ENCODE results near the gene CLTB. TPM values are rescaled to one million over a fixed set of nuclear protein-coding genes. Genes with fewer than 3 reads are reported as not detected.

Gene CLTB
- polyA plus RNA-seq, 4 donors: 47.9 to 62.0 (median 52.4) TPM

DNA sequence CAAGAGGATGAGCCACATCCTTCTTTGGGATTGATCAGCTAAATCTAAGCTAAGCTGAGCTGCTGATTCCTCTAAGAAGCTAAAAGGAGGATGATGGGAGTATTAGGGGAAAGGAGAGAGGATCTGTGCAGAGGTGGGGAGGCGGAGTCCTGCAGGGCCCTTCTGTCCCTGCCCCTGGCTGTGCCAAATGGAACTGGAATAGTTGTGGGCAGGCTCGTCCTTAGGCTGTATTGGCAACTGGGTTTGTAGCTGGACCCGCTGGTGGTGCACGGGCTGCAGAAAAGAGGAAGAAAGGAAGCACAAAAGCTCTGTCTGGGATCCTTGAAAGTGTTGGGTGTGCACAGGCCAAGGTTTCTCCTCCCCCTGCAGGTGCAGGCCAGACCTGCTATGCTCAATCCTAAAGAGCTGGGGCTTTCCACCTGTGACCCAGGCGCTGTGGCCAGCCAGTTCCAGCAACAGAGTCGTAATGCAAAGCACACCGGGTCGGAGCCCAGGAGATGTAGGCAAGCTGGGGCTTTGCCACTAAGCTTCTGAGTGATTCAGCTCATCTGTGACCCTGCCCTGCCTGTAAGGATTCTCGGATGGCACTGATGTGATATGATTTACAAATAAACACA, 9.8 kb downstream of the CLTB start:
- no peak for DNase-seq (ENCODE audit: low read depth in 4 of 4, low spot score in 3 of 4)

GRCh38 chr5:176405656-176406435, 10.5 kb downstream of the CLTB start:
- no peak for DNase-seq (ENCODE audit: low read depth in 4 of 4, low spot score in 3 of 4)

DNA sequence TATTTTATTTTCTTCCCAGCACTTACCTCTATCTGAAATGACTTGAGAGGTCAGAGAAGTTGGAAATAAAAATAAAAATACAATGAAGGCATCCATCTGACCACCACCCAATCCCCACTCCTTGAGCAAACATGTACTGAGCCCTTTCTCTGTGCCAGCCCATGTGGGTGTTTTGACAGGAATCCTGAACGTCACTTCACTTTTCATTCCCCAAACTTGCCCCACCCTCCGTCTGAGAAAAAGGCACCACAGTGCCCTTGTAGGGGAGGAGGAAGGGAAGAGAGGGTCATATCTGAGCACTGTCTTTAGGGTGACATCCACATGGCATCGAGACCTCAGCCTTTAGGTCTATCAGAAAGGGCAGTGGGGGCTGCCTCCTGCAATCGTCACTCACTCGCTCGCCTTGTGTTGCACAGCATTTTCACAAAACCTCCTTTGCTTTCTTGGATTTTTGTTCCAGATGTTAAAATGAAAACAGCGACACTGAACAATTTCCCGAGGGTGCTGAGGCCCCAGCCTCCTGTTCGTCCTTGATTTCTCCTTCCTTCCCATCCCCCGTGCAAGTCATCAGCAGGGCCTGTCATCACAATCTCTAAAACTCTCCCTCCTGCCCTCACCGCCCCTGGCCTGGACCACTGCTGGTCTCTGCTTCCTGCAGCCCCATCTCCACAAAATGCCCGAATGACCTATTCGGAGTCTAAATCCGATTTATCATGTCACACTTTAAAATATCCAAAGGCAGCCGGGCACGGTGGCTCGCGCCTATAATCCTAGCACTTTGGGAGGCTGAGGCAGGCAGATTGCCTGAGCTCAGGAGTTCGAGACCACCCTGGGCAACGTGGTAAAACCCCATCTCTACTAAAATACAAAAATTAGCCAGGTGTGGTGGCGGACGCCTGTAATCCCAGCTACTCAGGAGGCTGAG, 14.8 kb downstream of the CLTB start:
- DNase-seq (ENCODE audit: low read depth in 4 of 4, low spot score in 3 of 4): no peak

- DNase-seq (ENCODE audit: low read depth in 4 of 4, low spot score in 3 of 4): no peak
Measured at GRCh38 chr5:176400382-176401156, 15.8 kb downstream of the CLTB start.

DNA sequence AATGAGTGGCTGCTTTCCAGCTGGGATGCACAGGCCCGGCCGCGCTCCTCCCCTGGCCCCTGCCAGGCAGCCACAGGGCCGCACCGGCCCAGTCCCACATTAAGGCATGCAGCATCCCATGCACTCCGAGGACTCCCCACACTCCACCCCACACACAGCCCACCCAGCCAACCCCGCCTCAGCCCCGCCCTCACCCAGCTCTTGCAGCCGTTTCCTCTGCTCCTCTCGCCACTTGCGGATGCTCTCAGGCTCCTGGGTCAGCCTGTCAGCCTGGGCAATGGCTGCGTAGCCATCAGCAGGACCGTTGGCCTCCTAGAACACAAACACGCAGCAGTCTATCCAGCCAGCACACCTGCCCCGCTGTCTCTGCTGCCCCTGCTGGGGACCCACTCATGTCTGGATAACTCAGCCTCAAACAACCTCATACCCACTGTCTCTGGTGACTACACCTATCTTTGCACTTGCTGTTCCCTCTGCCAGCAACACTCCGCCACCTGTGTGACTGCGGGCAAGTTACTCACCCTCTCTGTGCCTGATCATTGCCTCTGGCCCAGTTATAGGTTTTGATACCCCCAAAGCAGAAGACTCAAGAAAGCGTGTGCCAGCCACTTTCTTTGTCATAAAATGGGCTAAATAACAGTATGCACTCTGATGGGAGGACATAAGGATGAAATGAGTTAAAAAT, 18.5 kb downstream of the CLTB start:
- no peak for DNase-seq (ENCODE audit: low read depth in 4 of 4, low spot score in 3 of 4)

- no peak for DNase-seq (ENCODE audit: low read depth in 4 of 4, low spot score in 3 of 4)
Measured at GRCh38 chr5:176396330-176396729, 20.0 kb downstream of the CLTB start.

DNA sequence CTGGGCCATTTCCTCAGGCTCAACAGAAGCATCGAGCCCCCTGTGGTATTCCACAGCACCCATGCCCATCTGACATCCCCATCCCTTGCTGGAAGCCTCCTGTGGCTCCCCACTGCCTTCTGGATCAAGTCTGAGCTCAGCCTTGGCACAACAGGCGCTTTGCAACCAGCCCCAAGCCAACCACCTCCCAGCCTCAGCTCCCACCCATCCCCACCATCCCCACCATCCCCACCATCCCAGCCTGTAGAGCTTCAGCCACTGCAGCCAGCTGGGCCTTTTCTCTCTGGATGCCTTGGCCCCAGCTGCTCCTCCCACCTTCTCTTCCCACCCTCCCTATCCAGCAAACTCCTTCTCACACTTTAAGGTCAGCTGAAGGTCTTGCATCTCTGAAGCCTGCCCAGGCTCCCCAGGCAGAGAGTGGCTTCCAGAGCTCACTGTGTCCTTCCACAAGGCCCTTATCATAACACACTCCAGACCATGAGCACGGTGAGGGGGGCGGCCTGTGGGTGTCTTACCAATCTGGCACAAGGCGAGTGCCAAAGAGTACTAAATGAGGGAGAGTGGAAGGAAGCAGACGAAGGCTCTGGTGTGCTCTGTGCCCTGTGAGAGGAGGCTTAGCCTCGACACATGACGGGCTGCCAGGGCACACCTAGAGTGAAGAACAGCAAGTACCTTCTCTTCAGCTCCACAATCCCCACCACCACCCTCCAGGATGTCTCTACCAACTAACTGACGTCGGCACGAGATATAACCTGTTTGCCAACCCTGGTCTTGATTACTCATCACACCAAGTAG, 21.3 kb downstream of the CLTB start:
- no peak for DNase-seq (ENCODE audit: low read depth in 4 of 4, low spot score in 3 of 4)

- no peak for DNase-seq (ENCODE audit: low read depth in 4 of 4, low spot score in 3 of 4)
Measured at GRCh38 chr5:176394096-176394495, 22.2 kb downstream of the CLTB start.

DNA sequence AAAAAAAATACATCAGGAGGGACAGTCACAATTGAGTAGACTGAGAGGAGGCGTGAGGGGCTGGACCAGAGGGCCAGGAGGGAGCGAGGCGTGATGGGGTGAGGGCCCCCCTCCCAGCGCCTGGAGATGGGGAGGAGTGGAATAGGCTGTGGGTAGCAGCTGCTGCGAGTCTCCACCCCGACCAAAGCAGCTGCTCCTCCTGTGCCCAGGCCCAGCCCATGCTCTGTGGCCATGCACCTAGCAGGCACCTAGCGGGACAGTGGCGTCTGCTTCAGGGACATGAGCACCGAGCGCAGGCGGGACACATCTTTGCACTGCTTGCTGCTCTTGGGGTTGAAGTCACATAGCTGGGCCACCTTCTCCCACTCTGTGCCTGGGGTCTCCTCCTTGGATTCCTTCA, 23.8 kb downstream of the CLTB start:
- DNase-seq (ENCODE audit: low read depth in 4 of 4, low spot score in 3 of 4): no peak

DNA sequence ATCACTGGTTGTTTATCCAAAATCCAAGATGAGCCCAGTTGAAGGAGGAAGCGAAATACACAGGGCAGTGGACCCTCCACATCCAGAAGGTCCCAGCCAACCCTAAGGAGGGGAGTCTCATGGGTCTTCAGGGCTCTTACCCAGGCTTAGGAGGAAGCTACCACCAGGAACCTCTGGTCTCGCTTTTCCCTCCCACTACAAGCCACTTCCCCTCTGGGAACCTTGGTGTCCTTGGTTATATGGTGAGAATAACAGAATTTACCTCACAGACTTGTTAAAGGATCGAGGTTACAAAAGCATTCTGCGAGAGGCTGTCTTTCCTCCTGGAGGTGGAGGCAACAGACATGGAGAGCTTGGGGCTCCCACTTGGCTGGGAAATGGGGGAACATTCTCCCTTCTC, 24.3 kb downstream of the CLTB start:
- no peak for DNase-seq (ENCODE audit: low read depth in 4 of 4, low spot score in 3 of 4)

- DNase-seq (ENCODE audit: low read depth in 4 of 4, low spot score in 3 of 4): no peak
Measured at GRCh38 chr5:176391479-176391878, 24.9 kb downstream of the CLTB start.

- peak in 1 of 4 donors; percentile 94 for DNase-seq (ENCODE audit: low read depth in 4 of 4, low spot score in 3 of 4)
Measured at GRCh38 chr5:176389135-176390123, 26.9 kb downstream of the CLTB start.

GRCh38 chr5:176388444-176389134, 27.8 kb downstream of the CLTB start, which contains the start of the genes HIGD2A and NOP16:
Gene HIGD2A, plus strand, starts transcription at chr5:176388751. Its CDS starts 69 bp downstream, at chr5:176388820.
Gene NOP16, minus strand, starts transcription at chr5:176388598. Its CDS starts 59 bp downstream, at chr5:176388539.
- peak; percentile 96 to 98 (median 98) for DNase-seq (ENCODE audit: low read depth in 4 of 4, low spot score in 3 of 4)

DNA sequence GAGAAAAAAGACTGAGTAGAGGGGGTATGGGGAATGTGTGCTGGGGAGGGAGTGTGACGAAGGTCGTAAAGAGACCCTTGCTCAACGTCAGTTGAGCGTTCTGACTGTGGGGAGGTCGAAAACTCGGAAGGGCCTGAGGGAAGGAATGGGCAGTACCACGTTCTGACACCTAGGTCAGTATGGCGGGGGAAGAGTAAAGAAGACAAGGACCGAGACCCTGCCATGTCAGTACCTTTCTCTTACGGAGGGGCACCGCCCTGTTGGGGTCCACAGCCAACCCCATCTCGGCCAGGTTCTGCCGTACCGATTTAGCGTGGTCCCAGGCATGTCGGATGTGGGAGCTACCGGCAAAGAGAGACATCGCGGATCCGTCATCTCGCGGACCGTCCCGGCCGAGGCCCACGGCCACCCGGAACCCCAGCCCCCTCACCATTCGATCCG, 28.3 kb downstream of the CLTB start:
- no peak for DNase-seq (ENCODE audit: low read depth in 4 of 4, low spot score in 3 of 4)

- DNase-seq (ENCODE audit: low read depth in 4 of 4, low spot score in 3 of 4): no peak
Measured at GRCh38 chr5:176387384-176387925, 28.9 kb downstream of the CLTB start.

- DNase-seq (ENCODE audit: low read depth in 4 of 4, low spot score in 3 of 4): no peak
Measured at GRCh38 chr5:176386491-176386890, 29.8 kb downstream of the CLTB start.

- DNase-seq (ENCODE audit: low read depth in 4 of 4, low spot score in 3 of 4): no peak
Measured at GRCh38 chr5:176384991-176385390, 31.3 kb downstream of the CLTB start.
